ENCODE data around the gene EREG. TPM values are rescaled to one million over a fixed set of nuclear protein-coding genes. Genes with fewer than 3 reads are reported as not detected.
"Not testable (repeated sequence)": the region's sequence is repeated elsewhere in the genome, so short reads cannot be mapped to it uniquely, and the experiment has no call there.

EREG gene
- total RNA-seq, 4 donors from 2014 or later: 2.4 to 7.8 (median 4.8) TPM

DNA sequence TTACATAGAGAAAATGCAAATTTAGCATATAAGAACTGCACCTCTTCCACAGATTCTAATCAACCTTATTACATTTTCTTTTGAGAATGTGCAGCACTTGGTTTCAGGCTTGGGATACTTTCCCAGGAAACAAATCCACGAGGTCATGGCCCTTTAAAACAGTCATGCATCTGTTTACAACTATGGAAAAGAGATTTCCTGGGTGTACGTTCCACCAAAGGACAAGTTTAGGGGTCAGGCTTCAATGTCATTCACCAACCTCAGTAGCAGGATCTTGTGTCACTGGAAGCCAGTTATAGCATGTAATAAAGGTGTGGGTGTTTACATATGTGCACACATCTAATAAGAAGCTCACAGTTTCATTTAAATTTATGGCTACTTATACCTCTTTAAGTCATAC, 30.7 kb downstream of the EREG start:
- no peak overlapping the region for H3K27ac ChIP-seq
- TF ChIP-seq, protein P1, sequence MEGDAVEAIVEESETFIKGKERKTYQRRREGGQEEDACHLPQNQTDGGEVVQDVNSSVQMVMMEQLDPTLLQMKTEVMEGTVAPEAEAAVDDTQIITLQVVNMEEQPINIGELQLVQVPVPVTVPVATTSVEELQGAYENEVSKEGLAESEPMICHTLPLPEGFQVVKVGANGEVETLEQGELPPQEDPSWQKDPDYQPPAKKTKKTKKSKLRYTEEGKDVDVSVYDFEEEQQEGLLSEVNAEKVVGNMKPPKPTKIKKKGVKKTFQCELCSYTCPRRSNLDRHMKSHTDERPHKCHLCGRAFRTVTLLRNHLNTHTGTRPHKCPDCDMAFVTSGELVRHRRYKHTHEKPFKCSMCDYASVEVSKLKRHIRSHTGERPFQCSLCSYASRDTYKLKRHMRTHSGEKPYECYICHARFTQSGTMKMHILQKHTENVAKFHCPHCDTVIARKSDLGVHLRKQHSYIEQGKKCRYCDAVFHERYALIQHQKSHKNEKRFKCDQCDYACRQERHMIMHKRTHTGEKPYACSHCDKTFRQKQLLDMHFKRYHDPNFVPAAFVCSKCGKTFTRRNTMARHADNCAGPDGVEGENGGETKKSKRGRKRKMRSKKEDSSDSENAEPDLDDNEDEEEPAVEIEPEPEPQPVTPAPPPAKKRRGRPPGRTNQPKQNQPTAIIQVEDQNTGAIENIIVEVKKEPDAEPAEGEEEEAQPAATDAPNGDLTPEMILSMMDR (IDR thresholded peaks at IDR 0.05): no peak
- no peak for TF ChIP-seq POLR2A (IDR thresholded peaks at IDR 0.05)
- no peak overlapping the region for H3K4me3 ChIP-seq
- no peaks in the 10 kb centered on the region for H3K36me3 ChIP-seq
- WGBS, 2 donors (ENCODE audit: low coverage in 1 of 2): 11 to 14% methylated on average over 2 of the region's 2 CpGs
- ATAC-seq: no peak
- H3K9me3 ChIP-seq: no peaks in the 10 kb centered on the region
- no peaks in the 10 kb centered on the region for H3K27me3 ChIP-seq
- H3K4me1 ChIP-seq: peaks cover 0 to 5% (median 0%) of the 10 kb centered on the region in 3 donors

DNA sequence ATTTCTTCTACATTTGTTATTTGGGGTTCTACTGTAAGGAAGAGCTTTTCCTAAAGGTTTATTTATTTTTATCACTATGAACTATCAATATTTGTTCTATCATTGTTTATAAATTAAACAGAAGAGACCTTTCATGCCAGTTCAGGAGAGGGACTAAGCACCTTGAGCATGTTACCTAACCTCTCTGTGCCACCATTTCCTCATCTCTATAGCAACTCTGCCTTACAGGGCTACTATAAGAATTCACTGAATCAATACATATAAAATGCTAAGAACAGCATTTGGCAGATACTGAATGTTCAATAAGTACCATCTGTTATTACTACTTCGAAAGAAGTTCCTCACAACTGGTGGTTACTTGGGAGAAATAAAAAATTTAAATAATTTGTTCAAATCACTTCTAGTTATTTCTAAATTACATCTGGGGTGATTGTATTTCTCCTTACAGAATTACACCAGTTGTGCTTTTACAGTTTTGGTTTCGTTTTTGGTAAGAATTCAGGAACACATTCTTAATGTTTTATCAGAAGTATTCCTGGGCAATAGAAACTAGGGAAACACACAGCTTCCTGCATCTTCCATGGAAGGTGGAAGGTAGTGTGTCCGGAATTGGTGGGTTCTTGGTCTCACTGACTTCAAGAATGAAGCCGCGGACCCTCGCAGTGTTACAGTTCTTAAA, 32.9 kb downstream of the EREG start:
- H3K27me3 ChIP-seq: no peaks in the 10 kb centered on the region
- H3K9me3 ChIP-seq: no peaks in the 10 kb centered on the region
- peaks cover 0 to 5% (median 0%) of the 10 kb centered on the region in 3 donors for H3K4me1 ChIP-seq
- peak overlapping the region; percentile 19 to 31 for H3K4me3 ChIP-seq
- ATAC-seq: no peak
- 54 to 74% methylated on average over 5 to 6 of the region's 6 CpGs for WGBS, 2 donors (ENCODE audit: low coverage in 1 of 2)
- no peaks in the 10 kb centered on the region for H3K36me3 ChIP-seq
- no peak overlapping the region for H3K27ac ChIP-seq
- TF ChIP-seq EP300 (IDR thresholded peaks at IDR 0.05): no peak
- TF ChIP-seq, protein P1 (IDR thresholded peaks at IDR 0.05): no peak
- no peak for TF ChIP-seq POLR2AphosphoS5 (IDR thresholded peaks at IDR 0.05)
- TF ChIP-seq POLR2A (IDR thresholded peaks at IDR 0.05): no peak

DNA sequence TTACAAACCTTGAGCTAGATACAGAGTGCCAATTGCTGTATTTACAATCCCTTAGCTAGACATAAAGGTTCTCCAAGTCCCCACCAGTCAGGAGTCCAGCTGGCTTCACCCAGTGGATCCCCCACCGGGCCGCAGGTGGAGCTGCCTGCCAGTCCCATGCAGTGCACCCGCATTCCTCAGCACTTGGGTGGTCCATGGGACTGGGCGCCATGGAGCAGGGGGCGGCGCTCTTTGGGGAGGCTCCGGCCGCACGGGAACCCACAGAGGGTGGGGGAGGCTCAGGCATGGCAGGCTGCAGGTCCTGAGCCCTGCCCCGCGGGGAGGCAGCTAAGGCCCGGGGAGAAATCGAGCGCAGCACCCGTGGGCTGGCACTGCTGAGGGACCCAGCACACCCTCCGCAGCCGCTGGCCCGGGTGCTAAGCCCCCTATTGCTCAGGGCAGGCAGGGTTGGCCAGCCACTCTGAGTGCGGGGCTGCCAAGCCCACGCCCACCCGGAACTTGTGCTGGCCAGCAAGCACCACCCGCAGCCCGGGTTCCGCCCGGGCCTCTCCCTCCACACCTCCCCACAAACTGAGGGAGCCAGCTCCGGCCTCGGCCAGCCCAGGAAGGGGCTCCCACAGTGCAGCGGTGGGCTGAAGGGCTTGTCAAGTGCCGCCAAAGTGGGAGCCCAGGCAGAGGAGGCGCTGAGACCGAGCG, 34.1 kb downstream of the EREG start:
- 100% methylated on average over 1 of the region's 32 CpGs; no CpG with 5 or more reads in 1 of the 2 donors for WGBS, 2 donors (ENCODE audit: low coverage in 1 of 2)
- not testable (repeated sequence) for H3K4me1 ChIP-seq, H3K27me3 ChIP-seq, H3K4me3 ChIP-seq, H3K9me3 ChIP-seq, H3K36me3 ChIP-seq, ATAC-seq, H3K27ac ChIP-seq

DNA sequence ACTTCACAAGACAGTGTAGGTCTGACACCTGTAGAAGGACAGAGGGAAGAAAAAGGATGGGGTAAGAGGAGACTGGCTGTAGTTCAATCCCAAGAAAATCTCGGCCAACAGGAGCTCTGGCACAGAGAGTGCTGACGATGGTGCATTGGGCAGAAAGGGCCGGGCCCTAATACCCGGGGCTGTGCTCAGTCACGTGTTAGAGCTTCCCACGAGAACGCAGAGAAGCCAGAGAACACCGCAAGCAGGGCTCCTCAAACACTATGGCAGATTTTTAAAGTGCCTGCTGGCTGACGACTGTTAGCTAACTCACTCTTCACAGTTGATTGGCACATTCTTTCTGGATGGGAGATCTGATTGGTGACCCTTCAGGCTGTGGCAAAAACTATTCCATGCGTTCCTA, 35.5 kb downstream of the EREG start:
- TF ChIP-seq, protein P1 (IDR thresholded peaks at IDR 0.05): no peak
- Histone ChIP-seq H3K9me3 (no peaks in the 10 kb centered on the region), H3K27ac (no peak overlapping the region), H3K36me3 (no peaks in the 10 kb centered on the region), H3K4me3 (no peak overlapping the region), H3K27me3 (no peaks in the 10 kb centered on the region), H3K4me1 (peaks cover 0 to 3% (median 0%) of the 10 kb centered on the region in 3 donors)
- WGBS, 2 donors (ENCODE audit: low coverage in 1 of 2): 79 to 86% methylated on average over 10 of the region's 10 CpGs
- ATAC-seq: no peak

DNA sequence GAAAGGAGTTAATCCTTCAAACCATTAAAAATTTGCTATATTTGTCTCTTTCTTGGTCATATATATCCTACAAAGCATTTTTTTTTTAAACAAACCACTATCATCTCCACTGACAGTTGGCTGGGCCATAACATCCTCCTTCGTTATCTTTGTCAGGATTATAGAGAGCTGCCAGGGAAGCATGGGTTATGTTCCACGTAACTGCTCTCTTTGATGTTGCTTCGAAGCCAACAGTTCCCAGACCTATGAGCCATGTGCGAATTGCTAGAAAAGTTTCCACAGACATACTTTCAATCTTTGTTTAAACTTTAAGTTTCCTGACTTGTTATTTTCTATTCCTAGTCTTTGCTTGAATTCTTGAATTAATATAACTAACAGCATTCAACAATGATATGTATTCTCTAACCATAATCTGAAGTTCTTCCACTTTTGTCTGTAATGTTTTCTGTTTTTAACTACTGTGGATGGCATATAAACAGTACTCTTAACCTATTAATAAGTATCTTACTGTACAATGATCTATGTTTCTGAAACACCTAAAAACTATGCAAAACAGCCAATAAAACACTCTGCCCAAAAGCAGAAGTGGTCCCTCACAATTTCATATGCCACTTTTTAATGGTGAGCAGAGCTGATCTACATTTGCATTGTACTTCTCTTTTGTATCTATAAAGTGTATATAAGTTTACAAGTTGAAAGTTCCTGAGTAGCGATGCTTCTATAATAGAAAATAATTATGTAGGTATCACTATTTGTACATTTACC, 37.9 kb downstream of the EREG start:
- no peaks in the 10 kb centered on the region for H3K27me3 ChIP-seq
- H3K36me3 ChIP-seq: no peaks in the 10 kb centered on the region
- no peak for TF ChIP-seq POLR2A (IDR thresholded peaks at IDR 0.05)
- TF ChIP-seq, protein P1 (IDR thresholded peaks at IDR 0.05): no peak
- TF ChIP-seq POLR2AphosphoS5 (IDR thresholded peaks at IDR 0.05): no peak
- no peak for TF ChIP-seq EP300 (IDR thresholded peaks at IDR 0.05)
- no peaks in the 10 kb centered on the region for H3K4me1 ChIP-seq
- H3K27ac ChIP-seq: no peak overlapping the region
- ATAC-seq: no peak
- WGBS, 2 donors (ENCODE audit: low coverage in 1 of 2): 28 to 50% methylated on average over 5 of the region's 5 CpGs
- no peaks in the 10 kb centered on the region for H3K9me3 ChIP-seq
- H3K4me3 ChIP-seq: no peak overlapping the region

All from gastroesophageal sphincter (tissue), 4 donors.